C4-2B (cell line): ENCODE measurements around the gene HECTD1.

Source experiments
- ZFX ChIP-seq: fragments of 450-650 bp; IDR thresholded peaks from 2 replicates; pipeline ENCODE4 v1.6.1; 2017
- TF ChIP-seq, protein P1 (sequence below): fragments of 450-650 bp; conservative IDR thresholded peaks from 2 replicates; pipeline ENCODE4 v1.5.1; 2017; ENCODE audit warnings: mild to moderate bottlenecking

DNA sequence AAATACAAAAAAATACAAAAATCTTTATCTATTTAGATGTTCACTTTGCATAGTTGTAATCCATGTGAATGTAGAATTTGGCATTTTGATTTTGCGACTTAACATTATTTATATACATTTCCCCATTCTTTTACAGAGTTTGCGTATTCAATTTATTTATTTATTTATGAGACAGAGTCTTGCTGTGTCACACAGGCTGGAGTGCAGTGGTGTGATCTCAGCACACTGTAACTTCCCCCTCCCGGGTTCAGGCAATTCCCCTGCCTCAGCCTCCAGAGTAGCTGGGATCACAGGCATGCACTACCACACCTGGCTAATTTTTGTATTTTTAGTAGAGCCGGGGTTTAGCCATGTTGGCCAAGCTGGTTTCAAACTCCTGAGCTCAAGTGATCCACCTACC, 156.1 kb downstream of the HECTD1 start:
- TF ChIP-seq, protein P1, sequence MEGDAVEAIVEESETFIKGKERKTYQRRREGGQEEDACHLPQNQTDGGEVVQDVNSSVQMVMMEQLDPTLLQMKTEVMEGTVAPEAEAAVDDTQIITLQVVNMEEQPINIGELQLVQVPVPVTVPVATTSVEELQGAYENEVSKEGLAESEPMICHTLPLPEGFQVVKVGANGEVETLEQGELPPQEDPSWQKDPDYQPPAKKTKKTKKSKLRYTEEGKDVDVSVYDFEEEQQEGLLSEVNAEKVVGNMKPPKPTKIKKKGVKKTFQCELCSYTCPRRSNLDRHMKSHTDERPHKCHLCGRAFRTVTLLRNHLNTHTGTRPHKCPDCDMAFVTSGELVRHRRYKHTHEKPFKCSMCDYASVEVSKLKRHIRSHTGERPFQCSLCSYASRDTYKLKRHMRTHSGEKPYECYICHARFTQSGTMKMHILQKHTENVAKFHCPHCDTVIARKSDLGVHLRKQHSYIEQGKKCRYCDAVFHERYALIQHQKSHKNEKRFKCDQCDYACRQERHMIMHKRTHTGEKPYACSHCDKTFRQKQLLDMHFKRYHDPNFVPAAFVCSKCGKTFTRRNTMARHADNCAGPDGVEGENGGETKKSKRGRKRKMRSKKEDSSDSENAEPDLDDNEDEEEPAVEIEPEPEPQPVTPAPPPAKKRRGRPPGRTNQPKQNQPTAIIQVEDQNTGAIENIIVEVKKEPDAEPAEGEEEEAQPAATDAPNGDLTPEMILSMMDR, result no peak
- TF ChIP-seq ZFX, result no peak
